Measurements from ENCODE around the gene EDIL3. TPM values are rescaled to one million over a fixed set of nuclear protein-coding genes. Genes with fewer than 3 reads are reported as not detected.

Gene EDIL3
- total and polyA plus RNA-seq, 2 of the 8 experiments (the other 6 are each of a cell fraction or from before 2014, with no cell fraction given): 14.7 to 47.2 TPM

- no peak overlapping the region for H3K56ac ChIP-seq (replicated peaks; ENCODE audit: insufficient read length, low read depth, low read length)
- DNase-seq (ENCODE audit: low read depth in 1 of 2, low spot score in 2 of 2): no peak
- TF ChIP-seq SAP30 (IDR thresholded peaks at IDR 0.05; ENCODE audit: insufficient read depth, insufficient replicate concordance, low read length): no peak
- TF ChIP-seq NRF1 (IDR thresholded peaks at IDR 0.05; ENCODE audit: low read depth, low read length): no peak
- no peak for TF ChIP-seq SRF (IDR thresholded peaks at IDR 0.05; ENCODE audit: low read depth, low read length)
- TF ChIP-seq CBX5 (IDR thresholded peaks at IDR 0.05; ENCODE audit: low read depth, low read length): no peak
- TF ChIP-seq, protein P1, sequence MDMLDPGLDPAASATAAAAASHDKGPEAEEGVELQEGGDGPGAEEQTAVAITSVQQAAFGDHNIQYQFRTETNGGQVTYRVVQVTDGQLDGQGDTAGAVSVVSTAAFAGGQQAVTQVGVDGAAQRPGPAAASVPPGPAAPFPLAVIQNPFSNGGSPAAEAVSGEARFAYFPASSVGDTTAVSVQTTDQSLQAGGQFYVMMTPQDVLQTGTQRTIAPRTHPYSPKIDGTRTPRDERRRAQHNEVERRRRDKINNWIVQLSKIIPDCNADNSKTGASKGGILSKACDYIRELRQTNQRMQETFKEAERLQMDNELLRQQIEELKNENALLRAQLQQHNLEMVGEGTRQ (IDR thresholded peaks at IDR 0.05; ENCODE audit: low read length): no peak
- no peak for TF ChIP-seq KDM4A (IDR thresholded peaks at IDR 0.05; ENCODE audit: low read depth, low read length, severe bottlenecking)
- no peak for TF ChIP-seq POLR2AphosphoS5 (IDR thresholded peaks at IDR 0.05; ENCODE audit: low read depth, low read length)
- TF ChIP-seq NANOG (IDR thresholded peaks at IDR 0.05; ENCODE audit: insufficient read depth, low read depth, low read length, poor library complexity, severe bottlenecking): no peak
- no peak for TF ChIP-seq BACH1 (IDR thresholded peaks at IDR 0.05; ENCODE audit: low read length)
- no peak for TF ChIP-seq CHD2 (IDR thresholded peaks at IDR 0.05; ENCODE audit: low read length)
- TF ChIP-seq CHD1 (IDR thresholded peaks at IDR 0.05; ENCODE audit: low read depth, low read length): no peak
- no peak for TF ChIP-seq CTBP2 (IDR thresholded peaks at IDR 0.05; ENCODE audit: borderline replicate concordance, insufficient read depth, insufficient read length, low read length)
- TF ChIP-seq ASH2L (IDR thresholded peaks at IDR 0.05; ENCODE audit: low read length): no peak
Measured at GRCh38 chr5:84085387-84086041, 299.2 kb downstream of the EDIL3 start.

More at GRCh38 chr5:84085387-84086041, 299.2 kb downstream of the EDIL3 start:
- Histone ChIP-seq H3K27ac (ENCODE audit: low read depth, low read length) (no peak overlapping the region), H3K79me2 (ENCODE audit: control insufficient read depth in 1 of 2, insufficient read depth in 2 of 2, low read length in 2 of 2) (no peaks in the 10 kb centered on the region), H3K79me1 (ENCODE audit: low read depth, low read length) (no peaks in the 10 kb centered on the region), H3K9ac (replicated peaks in 1 of 4; ENCODE audit: extremely low read depth in 1 of 4, low read depth in 3 of 4, low read length in 3 of 4) (no peak overlapping the region), H3K9me3 (ENCODE audit: insufficient read depth in 2 of 2, low read depth in 1 of 2, low read length in 1 of 2) (no peaks in the 10 kb centered on the region), H2BK20ac (ENCODE audit: low read length) (no peak overlapping the region), H2AK5ac (ENCODE audit: low read depth, low read length) (no peak overlapping the region), H3K14ac (ENCODE audit: insufficient read length) (no peak overlapping the region), H2AFZ (ENCODE audit: low read length) (no peak overlapping the region), H2BK12ac (ENCODE audit: low read depth, low read length) (no peak overlapping the region), H2BK120ac (replicated peaks; ENCODE audit: low read depth, low read length) (no peak overlapping the region), H3K4me2 (ENCODE audit: insufficient read depth in 1 of 2, low read depth in 2 of 2, low read length in 2 of 2) (no peak overlapping the region), H3K4ac (replicated peaks; ENCODE audit: insufficient read length, low read depth, low read length) (no peak overlapping the region), H4K5ac (ENCODE audit: insufficient read length, low read depth, low read length) (no peak overlapping the region), H3K27me3 (replicated peaks in 1 of 4; ENCODE audit: control insufficient read depth in 3 of 4, extremely low read depth in 1 of 4, insufficient read depth in 3 of 4, low read length in 3 of 4) (no peaks in the 10 kb centered on the region), H3K23ac (ENCODE audit: insufficient read length) (no peak overlapping the region), H2BK5ac (ENCODE audit: low read depth, low read length) (no peak overlapping the region), H4K8ac (ENCODE audit: extremely low read depth, insufficient read depth, low read length) (no peak overlapping the region; the same call in 1 of the 2 replicates), H3K18ac (ENCODE audit: extremely low read depth, low read length) (no peak overlapping the region), H4K20me1 (replicated peaks in 1 of 2; ENCODE audit: control insufficient read depth in 1 of 2, insufficient read depth in 2 of 2, low read length in 2 of 2) (no peaks in the 10 kb centered on the region), H3K4me1 (replicated peaks in 1 of 4; ENCODE audit: control insufficient read depth in 3 of 4, insufficient read depth in 4 of 4, low read length in 3 of 4) (no peaks in the 10 kb centered on the region; a peak in 1 of 7 replicates), H2BK15ac (ENCODE audit: low read length) (no peak overlapping the region), H3K36me3 (ENCODE audit: control insufficient read depth in 2 of 4, insufficient read depth in 4 of 4, low read length in 3 of 4) (no peaks in the 10 kb centered on the region), H3K4me3 (ENCODE audit: extremely low read depth in 1 of 4, insufficient read depth in 2 of 4, low read depth in 3 of 4, low read length in 4 of 4) (no peak overlapping the region), H4K91ac (replicated peaks; ENCODE audit: insufficient read length, low read length) (no peak overlapping the region), H3K23me2 (ENCODE audit: low read depth, low read length) (no peaks in the 10 kb centered on the region)
- no peak for FAIRE-seq
- CTCF ChIA-PET (ENCODE audit: partially characterized antibody): interaction anchor here (0.7 to 1.5 kb wide), 3 partner anchors 15 to 158 kb away, joined by 3 read pairs; no protein-coding TSS in a partner anchor
- WGBS, 2 experiments (ENCODE audit: extremely low coverage in 1 of 2, insufficient coverage in 1 of 2, insufficient read length in 1 of 2, insufficient replicate concordance in 2 of 2, low coverage in 1 of 2, low lambda C conversion rate in 2 of 2, missing lambda C conversion rate in 1 of 2): 95% methylated on average over 8 of the region's 8 CpGs; no CpG with 5 or more reads in 1 of the 2 experiments
- POLR2A ChIA-PET (ENCODE audit: partially characterized antibody): no interaction called here

All from H1 (cell line).